ENCODE measurements around the gene XXYLT1. TPM values are rescaled to one million over a fixed set of nuclear protein-coding genes. Genes with fewer than 3 reads are reported as not detected.

The XXYLT1 gene
- total RNA-seq, 1 experiment from 2014 or later = 49.1 TPM

GRCh38 chr3:195185583-195185982, 85.4 kb downstream of the XXYLT1 start:
- DNase-seq (ENCODE audit: low spot score) = no peak

GRCh38 chr3:195184716-195185421, 86.1 kb downstream of the XXYLT1 start:
- DNase-seq (ENCODE audit: low spot score) = no peak

- DNase-seq (ENCODE audit: low spot score) = no peak
Measured at GRCh38 chr3:195183071-195183776, 87.7 kb downstream of the XXYLT1 start.

- peak; percentile 60 for DNase-seq (ENCODE audit: low spot score)
Measured at GRCh38 chr3:195182470-195182795, 88.5 kb downstream of the XXYLT1 start.

GRCh38 chr3:195181741-195182469, 89.1 kb downstream of the XXYLT1 start:
- no peak for DNase-seq (ENCODE audit: low spot score)

GRCh38 chr3:195181113-195181498, 89.9 kb downstream of the XXYLT1 start:
- no peak for DNase-seq (ENCODE audit: low spot score)

GRCh38 chr3:195180490-195181112, 90.4 kb downstream of the XXYLT1 start:
- no peak for DNase-seq (ENCODE audit: low spot score)

- DNase-seq (ENCODE audit: low spot score) = no peak
Measured at GRCh38 chr3:195179776-195180489, 91.0 kb downstream of the XXYLT1 start.

- DNase-seq (ENCODE audit: low spot score) = no peak
Measured at GRCh38 chr3:195178124-195178910, 92.6 kb downstream of the XXYLT1 start.

GRCh38 chr3:195177422-195178123, 93.4 kb downstream of the XXYLT1 start:
- no peak for DNase-seq (ENCODE audit: low spot score)

- no peak for DNase-seq (ENCODE audit: low spot score)
Measured at GRCh38 chr3:195176776-195177175, 94.2 kb downstream of the XXYLT1 start.

- no peak for DNase-seq (ENCODE audit: low spot score)
Measured at GRCh38 chr3:195175476-195176337, 95.3 kb downstream of the XXYLT1 start.

- no peak for DNase-seq (ENCODE audit: low spot score)
Measured at GRCh38 chr3:195175076-195175475, 95.9 kb downstream of the XXYLT1 start.

- no peak for DNase-seq (ENCODE audit: low spot score)
Measured at GRCh38 chr3:195173657-195174056, 97.3 kb downstream of the XXYLT1 start.

- no peak for DNase-seq (ENCODE audit: low spot score)
Measured at GRCh38 chr3:195172896-195173295, 98.1 kb downstream of the XXYLT1 start.

GRCh38 chr3:195172039-195172684, 98.8 kb downstream of the XXYLT1 start:
- peak; percentile 66 for DNase-seq (ENCODE audit: low spot score)

- DNase-seq (ENCODE audit: low spot score) = no peak
Measured at GRCh38 chr3:195171093-195171873, 99.7 kb downstream of the XXYLT1 start.

GRCh38 chr3:195170496-195170895, 100.5 kb downstream of the XXYLT1 start:
- no peak for DNase-seq (ENCODE audit: low spot score)
